Measurements from ENCODE around the gene SCMH1. TPM values are rescaled to one million over a fixed set of nuclear protein-coding genes. Genes with fewer than 3 reads are reported as not detected.

SCMH1 gene
- total RNA-seq, 3 donors from 2014 or later, result 37.0 to 93.4 (median 53.4) TPM

DNA sequence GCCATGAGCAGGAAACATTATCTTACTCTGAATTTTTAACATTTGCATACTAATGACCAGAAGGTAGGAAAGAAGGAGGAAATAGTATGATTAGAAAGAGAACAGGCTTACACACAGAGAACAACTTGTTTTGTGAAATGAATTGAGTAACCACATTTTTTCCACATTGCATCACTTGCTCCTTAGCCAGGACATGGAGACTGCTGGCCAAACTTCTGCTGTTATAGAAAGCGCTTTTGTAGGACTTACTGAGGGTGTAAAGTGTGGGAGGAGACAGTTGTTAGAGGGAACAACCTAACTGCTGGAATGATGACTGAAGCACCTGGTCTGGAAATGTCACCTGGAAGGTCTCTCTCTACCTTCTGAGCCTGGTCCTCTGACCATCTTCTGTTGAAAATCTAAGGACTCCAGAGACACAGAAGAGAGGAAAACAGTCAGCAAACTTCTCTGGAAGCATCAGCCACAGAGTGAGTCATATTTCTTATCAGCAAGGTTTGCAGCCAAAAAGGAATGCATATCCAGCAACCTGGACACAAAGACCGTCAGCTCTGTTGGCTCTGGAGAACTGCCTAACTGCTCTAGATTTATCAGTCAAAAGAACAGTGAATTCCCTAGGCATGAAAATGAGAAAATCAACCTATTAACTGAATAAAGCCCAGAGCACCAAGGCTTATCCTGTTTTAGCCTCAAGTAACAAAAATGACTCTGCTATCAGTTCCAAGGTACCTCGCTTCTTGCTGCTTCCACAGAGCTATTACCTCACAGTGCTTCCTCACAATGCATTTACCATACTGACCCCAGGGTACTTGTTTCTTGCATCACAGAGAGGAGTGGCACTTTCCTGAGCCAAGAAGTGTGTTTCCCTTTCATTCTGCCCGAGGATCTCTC, 132.6 kb downstream of the SCMH1 start:
- H3K36me3 ChIP-seq, result no peaks in the 10 kb centered on the region
- no peak overlapping the region for H3K4me3 ChIP-seq
- H3K27me3 ChIP-seq, result no peaks in the 10 kb centered on the region
- TF ChIP-seq POLR2A (IDR thresholded peaks at IDR 0.05) (no peak), POLR2AphosphoS5 (IDR thresholded peaks at IDR 0.05) (peak; percentile 38 to 84 (median 77))
- intact Hi-C loops (cut with DNase I; ENCODE audit: low total_unique reads), result no loop called here
- no peaks in the 10 kb centered on the region for H3K9me3 ChIP-seq
- peak overlapping the region; percentile 91 to 95 for H3K27ac ChIP-seq
- peak in 1 of 2 donors; percentile 81 for DNase-seq (ENCODE audit: low spot score in 2 of 2)
- peaks cover 3 to 11% of the 10 kb centered on the region in 2 donors for H3K4me1 ChIP-seq

DNA sequence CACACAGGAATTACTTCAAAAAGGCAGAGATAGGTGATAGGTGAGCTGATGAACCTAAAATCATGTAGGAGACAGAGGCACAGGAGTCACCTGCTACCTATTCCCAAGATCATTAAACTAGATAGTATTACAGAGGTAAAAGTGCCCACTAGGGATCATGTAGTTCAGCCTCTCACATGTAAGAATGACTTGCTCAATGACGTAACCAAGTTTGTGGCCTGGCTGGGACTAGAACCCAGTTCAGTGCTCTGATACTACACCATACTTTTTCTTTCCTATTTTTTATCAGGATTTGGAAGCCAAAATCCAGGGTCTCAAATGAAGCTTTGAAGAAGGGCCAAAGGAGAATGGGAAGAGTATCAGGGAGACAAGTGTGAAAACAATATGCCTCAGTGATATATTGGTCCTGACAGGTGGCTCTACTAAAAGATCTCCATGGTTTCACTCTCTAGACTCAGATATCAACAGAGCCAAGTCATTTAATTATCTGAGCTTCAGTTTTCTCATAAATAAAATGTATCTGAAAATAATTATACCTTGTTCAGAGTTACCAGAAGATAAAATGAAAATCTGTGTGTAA, 133.3 kb downstream of the SCMH1 start:
- intact Hi-C loops (cut with DNase I; ENCODE audit: low total_unique reads), result no loop called here
- TF ChIP-seq, protein P1, sequence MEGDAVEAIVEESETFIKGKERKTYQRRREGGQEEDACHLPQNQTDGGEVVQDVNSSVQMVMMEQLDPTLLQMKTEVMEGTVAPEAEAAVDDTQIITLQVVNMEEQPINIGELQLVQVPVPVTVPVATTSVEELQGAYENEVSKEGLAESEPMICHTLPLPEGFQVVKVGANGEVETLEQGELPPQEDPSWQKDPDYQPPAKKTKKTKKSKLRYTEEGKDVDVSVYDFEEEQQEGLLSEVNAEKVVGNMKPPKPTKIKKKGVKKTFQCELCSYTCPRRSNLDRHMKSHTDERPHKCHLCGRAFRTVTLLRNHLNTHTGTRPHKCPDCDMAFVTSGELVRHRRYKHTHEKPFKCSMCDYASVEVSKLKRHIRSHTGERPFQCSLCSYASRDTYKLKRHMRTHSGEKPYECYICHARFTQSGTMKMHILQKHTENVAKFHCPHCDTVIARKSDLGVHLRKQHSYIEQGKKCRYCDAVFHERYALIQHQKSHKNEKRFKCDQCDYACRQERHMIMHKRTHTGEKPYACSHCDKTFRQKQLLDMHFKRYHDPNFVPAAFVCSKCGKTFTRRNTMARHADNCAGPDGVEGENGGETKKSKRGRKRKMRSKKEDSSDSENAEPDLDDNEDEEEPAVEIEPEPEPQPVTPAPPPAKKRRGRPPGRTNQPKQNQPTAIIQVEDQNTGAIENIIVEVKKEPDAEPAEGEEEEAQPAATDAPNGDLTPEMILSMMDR (IDR thresholded peaks at IDR 0.05), result no peak
- TF ChIP-seq POLR2AphosphoS5 (IDR thresholded peaks at IDR 0.05) (no peak), POLR2A (IDR thresholded peaks at IDR 0.05) (no peak)
- Histone ChIP-seq H3K4me3 (peak overlapping the region in 1 of 3 donors; percentile 2), H3K27me3 (no peaks in the 10 kb centered on the region), H3K27ac (peak overlapping the region; percentile 91 to 95), H3K9me3 (no peaks in the 10 kb centered on the region), H3K36me3 (no peaks in the 10 kb centered on the region), H3K4me1 (peaks cover 3 to 11% of the 10 kb centered on the region in 2 donors)
- DNase-seq (ENCODE audit: low spot score in 2 of 2), result no peak

DNA sequence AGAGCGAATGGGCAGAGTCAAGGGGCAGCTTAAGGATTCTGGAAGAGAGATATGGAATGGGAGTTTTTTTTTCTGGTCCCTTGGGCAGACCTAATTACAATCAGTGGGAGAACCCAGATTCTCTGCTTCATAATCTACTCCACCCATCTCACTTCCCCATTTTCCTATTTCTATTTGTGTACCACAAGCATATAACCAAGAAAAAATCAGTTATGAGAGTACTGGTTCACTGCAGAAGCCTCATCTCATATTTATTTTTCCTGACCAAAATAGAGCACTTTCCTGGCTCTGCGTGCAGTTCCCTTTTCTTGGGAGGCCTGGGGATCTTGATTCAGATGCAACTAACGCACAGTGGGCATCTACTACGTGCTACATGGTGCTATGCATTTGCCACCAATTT, 138.3 kb downstream of the SCMH1 start:
- Histone ChIP-seq H3K4me1 (peaks cover 2 to 13% of the 10 kb centered on the region in 2 donors), H3K27ac (no peak overlapping the region)
- TF ChIP-seq POLR2A (IDR thresholded peaks at IDR 0.05) (no peak), POLR2AphosphoS5 (IDR thresholded peaks at IDR 0.05) (no peak)
- TF ChIP-seq, protein P1 (IDR thresholded peaks at IDR 0.05), result no peak

DNA sequence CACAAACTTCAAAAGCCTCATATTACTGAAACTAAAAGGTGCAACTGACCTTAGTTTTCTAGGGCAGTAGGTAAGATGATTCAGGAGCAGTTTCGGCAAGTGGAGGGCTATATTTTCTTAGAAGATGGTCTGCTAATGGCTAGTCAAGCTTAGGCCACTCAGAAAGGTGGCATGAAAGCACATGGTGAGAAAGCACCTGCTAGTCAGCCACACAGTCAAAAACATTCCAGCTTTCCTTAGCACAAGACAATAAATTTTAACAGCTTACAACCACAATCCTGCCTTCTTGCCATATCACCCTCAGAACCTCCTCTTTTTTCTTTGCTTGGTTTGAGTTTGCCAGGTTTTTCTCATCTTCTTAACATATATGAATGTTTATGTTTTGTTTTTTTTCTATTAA, 139.5 kb downstream of the SCMH1 start:
- Histone ChIP-seq H3K4me1 (peaks cover 0 to 13% of the 10 kb centered on the region in 2 donors), H3K27ac (peak overlapping the region; percentile 28 to 74), H3K36me3 (no peaks in the 10 kb centered on the region), H3K4me3 (no peak overlapping the region), H3K27me3 (no peaks in the 10 kb centered on the region), H3K9me3 (no peaks in the 10 kb centered on the region)
- intact Hi-C loops (cut with DNase I; ENCODE audit: low total_unique reads), result no loop called here
- no peak for DNase-seq (ENCODE audit: low spot score in 2 of 2)
- TF ChIP-seq POLR2AphosphoS5 (IDR thresholded peaks at IDR 0.05) (no peak), POLR2A (IDR thresholded peaks at IDR 0.05) (no peak)
- TF ChIP-seq, protein P1 (IDR thresholded peaks at IDR 0.05), result no peak

More for the DNA sequence above, 138.3 kb downstream of the SCMH1 start:
- no peak overlapping the region for H3K4me3 ChIP-seq
- no peak for DNase-seq (ENCODE audit: low spot score in 2 of 2)
- no peaks in the 10 kb centered on the region for H3K27me3 ChIP-seq
- no peaks in the 10 kb centered on the region for H3K36me3 ChIP-seq
- no peaks in the 10 kb centered on the region for H3K9me3 ChIP-seq
- intact Hi-C loops (cut with DNase I; ENCODE audit: low total_unique reads), result no loop called here

DNA sequence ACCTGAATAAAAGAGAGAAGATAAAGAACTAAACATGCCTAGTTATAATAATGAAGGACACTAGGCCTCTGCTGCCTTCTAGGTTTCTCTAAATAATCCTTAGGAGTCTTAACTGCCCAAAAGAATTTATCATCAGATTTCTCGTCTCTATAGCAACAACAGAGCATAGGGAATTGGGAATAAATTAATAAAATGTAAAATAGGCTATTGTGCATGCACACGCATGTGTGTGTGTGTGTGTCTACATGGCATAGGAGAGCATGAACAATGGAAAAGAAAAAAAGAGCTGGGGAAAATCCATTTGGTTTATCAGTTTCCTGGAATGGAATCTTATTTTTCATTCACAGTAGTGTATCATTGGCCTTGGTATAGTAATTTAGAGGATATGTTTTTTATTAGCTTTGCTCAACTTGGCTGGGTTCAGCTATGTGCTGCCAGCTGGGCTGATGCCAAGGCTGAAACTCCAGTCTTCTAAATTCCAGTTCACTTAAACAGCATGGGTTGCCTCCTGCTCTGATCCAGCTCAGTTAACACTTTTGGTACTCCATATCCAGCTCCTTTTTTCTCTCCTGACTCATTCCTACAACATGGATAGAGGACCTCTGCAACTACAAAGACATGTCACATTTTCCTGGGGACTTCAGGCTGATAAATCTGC, 140.0 kb downstream of the SCMH1 start:
- Histone ChIP-seq H3K4me3 (no peak overlapping the region), H3K27ac (peak overlapping the region; percentile 28 to 74), H3K9me3 (no peaks in the 10 kb centered on the region), H3K36me3 (no peaks in the 10 kb centered on the region), H3K4me1 (peaks cover 0 to 13% of the 10 kb centered on the region in 2 donors), H3K27me3 (no peaks in the 10 kb centered on the region)
- TF ChIP-seq POLR2AphosphoS5 (IDR thresholded peaks at IDR 0.05), result peak in 2 of 3 donors; percentile 62 to 75
- no peak for TF ChIP-seq POLR2A (IDR thresholded peaks at IDR 0.05)
- TF ChIP-seq, protein P1 (IDR thresholded peaks at IDR 0.05), result no peak
- DNase-seq (ENCODE audit: low spot score in 2 of 2), result peak; percentile 86 to 91
- intact Hi-C loops (cut with DNase I; ENCODE audit: low total_unique reads), result no loop called here

All from breast epithelium (tissue), 4 donors.